Esophagus muscularis mucosa (tissue), 3 donors: ENCODE data around the gene PCDHGB3.

Experiments
- EP300 ChIP-seq: sonication (generic); formaldehyde crosslinking; IDR thresholded peaks from one replicate; pipeline ENCODE4 v1.6.1; 2017; ENCODE audit warnings: antibody characterized with exemption
- TF ChIP-seq, protein P1 (sequence below), 3 experiments: fragments of 200-600 bp in 2 of 3; fragments of 450-650 bp in 1 of 3; sonication (generic) in 2 of 3; IDR thresholded peaks; one replicate each; pipeline ENCODE4 v1.5.1; 2017 to 2019; ENCODE audit warnings: antibody characterized with exemption in 3 of 3, mild to moderate bottlenecking in 2 of 3, moderate library complexity in 1 of 3

DNA sequence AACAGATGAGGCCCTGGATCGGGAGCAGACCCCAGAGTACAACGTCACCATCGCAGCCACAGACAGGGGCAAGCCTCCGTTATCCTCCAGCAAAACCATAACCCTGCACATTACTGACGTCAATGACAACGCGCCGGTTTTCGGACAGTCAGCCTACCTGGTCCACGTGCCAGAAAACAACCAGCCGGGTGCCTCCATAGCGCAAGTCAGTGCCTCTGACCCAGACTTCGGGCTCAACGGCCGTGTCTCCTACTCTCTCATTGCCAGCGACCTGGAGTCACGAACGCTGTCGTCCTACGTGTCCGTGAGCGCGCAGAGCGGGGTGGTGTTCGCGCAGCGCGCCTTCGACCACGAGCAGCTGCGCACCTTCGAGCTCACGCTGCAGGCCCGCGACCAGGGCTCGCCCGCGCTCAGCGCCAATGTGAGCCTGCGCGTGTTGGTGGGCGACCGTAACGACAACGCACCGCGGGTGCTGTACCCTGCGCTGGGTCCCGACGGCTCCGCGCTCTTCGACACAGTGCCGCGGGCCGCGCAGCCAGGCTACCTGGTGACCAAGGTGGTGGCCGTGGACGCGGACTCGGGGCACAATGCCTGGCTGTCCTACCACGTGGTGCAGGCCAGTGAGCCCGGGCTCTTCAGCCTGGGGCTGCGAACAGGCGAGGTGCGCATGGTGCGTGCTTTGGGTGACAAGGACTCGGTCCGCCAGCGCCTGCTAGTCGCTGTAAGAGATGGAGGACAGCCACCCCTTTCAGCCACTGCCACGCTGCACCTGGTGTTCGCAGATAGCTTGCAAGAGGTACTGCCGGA is 49.2 kb downstream of the PCDHGB3 start:
- no peak for TF ChIP-seq EP300
- TF ChIP-seq, protein P1, sequence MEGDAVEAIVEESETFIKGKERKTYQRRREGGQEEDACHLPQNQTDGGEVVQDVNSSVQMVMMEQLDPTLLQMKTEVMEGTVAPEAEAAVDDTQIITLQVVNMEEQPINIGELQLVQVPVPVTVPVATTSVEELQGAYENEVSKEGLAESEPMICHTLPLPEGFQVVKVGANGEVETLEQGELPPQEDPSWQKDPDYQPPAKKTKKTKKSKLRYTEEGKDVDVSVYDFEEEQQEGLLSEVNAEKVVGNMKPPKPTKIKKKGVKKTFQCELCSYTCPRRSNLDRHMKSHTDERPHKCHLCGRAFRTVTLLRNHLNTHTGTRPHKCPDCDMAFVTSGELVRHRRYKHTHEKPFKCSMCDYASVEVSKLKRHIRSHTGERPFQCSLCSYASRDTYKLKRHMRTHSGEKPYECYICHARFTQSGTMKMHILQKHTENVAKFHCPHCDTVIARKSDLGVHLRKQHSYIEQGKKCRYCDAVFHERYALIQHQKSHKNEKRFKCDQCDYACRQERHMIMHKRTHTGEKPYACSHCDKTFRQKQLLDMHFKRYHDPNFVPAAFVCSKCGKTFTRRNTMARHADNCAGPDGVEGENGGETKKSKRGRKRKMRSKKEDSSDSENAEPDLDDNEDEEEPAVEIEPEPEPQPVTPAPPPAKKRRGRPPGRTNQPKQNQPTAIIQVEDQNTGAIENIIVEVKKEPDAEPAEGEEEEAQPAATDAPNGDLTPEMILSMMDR (IDR thresholded peaks at IDR 0.05): no peak
